Fibroblast of upper back skin (primary cell): Measurements from ENCODE around the gene CFHR4.
"Not testable (repeated sequence)": the region's sequence is repeated elsewhere in the genome, so short reads cannot be mapped to it uniquely, and the experiment has no call there.

Experiments
- DNase-seq: peaks from one replicate; pipeline ENCODE4 v3.0.0-alpha.2; 2013

The CFHR4 gene

GRCh38 chr1:196887515-196888239 lies at the start of gene CFHR4:
Gene CFHR4, plus strand, starts transcription at chr1:196888052. Its CDS starts 99 bp downstream, at chr1:196888151.
- DNase-seq = no peak

- not testable (repeated sequence) for DNase-seq
These were observed 38.0 kb upstream of the CFHR4 start for GRCh38 chr1:196849613-196850492.

- DNase-seq = no peak
These were observed 31.8 kb upstream of the CFHR4 start for GRCh38 chr1:196856053-196856452.

DNA sequence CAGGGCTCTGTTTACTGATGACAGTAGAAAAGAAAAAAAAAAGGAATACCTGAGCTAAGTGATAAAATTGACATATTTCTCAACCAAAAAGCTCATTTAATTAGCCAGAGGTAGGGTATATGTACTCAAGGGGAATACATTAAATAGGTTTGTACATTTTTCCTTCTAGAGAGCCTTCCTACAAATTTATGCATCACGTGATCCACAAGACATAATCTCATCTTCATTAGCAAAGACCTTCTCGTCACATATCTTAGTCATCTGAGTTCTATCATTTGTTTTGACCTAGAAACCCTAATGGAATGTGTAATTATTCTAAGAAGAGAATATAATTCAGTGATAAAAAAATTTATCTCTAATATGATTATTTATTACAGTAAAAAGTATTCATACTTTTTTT lies 30.7 kb upstream of the CFHR4 start:
- no peak for DNase-seq

- no peak for DNase-seq
These were observed 29.0 kb upstream of the CFHR4 start for GRCh38 chr1:196858811-196859210.

GRCh38 chr1:196860323-196860884 lies 27.4 kb upstream of the CFHR4 start:
- DNase-seq = no peak

DNA sequence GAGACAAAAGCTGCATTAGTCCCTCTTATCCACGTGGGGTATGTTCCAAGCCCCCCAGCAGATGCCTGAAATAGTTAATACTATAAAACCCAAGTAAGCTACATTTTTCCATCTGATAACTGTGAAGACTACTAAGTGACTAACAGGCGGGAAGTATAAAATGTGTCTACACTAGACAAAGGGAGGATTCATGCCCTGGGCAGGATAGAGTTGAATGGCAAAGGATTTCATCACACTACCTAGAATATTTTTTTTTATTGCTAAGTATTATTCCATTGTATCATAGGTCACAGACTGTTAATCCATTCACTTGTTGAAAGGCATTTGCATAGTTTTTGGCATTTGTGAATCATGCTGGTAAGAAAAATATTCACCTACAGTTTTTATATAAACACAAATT lies 26.4 kb upstream of the CFHR4 start:
- no peak for DNase-seq

DNA sequence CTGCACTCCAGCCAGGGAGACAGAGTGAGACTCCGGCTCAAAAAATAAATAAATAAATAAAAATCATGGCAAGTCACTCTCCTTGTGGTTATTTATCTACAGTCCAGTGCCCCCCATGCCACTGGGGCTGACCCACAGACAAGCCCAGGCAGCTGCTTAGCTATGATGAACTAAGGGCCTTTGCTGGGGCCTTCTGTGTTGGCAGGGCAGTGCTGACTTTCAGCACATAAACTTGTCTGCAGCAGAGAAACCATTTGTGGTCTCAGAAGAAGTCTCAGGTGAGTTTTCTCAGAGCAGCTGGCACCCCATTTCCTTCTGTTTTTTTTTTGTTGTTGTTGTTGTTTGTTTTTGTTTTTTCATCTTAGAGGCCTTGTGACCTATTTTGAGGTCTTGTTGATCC lies 20.9 kb upstream of the CFHR4 start:
- DNase-seq = no peak

DNA sequence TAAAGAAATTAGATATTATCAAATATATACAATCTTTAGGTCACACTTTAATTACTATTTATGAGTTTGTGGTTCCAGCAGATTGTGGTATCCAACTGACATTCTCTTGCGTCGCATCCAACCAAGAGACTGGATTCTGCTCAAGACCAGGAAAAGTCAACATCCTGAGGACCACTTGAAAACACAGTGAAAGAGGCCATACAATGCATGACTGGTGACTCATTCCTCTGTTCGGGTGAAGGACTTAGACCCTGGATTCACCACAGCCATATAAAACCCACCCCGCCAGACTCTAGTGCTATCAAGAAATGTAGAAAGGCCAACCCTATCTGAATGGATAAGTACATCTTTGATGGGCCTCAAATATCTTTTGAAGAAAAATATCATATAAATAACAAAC lies 14.5 kb upstream of the CFHR4 start:
- DNase-seq = no peak

- no peak for DNase-seq
These were observed 11.9 kb upstream of the CFHR4 start for GRCh38 chr1:196875935-196876334.

DNA sequence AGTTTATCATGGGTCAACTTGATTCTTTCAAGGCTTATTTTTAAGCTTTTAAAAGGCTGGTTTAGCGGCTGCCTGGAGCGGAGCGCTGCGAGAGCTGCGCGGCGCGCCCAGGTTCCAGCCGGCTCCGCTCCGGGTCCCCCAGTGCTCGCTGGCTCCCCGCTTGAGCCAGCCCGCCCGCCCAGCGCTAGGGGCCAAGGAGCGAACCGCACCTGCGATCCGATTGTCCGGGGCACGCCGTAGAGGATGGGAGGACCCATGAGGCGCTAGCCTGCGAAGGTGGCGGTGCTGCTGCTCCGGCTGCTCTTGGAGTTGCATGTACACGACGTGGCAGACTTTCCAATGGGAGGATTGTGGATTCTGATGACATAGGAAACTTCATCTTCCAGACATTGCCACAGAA lies 9.9 kb upstream of the CFHR4 start:
- peak; percentile 6 for DNase-seq

DNA sequence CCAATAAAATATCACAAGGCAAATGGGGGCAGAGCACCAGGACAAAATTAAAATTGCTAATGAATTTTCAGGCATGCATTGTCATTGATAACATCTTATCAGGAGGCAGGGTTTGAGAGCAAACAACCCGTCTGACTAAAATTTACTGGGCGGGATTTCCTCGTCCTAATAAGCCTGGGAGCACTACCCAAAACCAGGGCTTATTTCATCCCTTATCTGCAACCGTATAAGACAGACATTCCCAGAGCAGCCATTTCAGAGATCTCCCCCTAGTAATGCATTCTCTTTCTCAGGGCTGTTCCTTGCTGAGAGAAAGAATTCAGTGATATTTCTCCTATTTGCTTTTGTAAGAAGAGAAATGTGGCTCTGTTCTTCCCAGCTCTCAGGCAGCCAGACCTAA lies 1.3 kb upstream of the CFHR4 start:
- DNase-seq = not testable (repeated sequence)

- DNase-seq = no peak
These were observed 2.8 kb downstream of the CFHR4 start for GRCh38 chr1:196890668-196891067.

DNA sequence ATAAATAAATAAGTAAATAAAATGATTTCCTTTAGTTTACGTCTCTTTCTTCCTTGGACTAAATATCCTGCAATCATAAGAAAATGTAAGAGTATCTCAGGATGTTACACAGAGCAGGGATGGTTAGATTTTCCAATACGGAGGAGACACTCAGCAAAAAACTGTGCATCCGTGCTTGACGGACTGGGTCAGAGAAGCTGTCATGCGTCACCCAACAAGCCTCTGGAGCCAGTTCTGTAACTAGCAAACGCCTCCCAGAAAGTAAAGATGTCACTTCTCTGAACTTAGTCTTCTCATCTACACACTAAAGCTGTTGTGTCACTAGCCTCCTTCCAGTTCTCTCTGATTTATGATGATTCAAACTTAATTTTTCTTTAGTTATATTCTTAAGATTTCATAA lies 3.4 kb downstream of the CFHR4 start:
- DNase-seq = no peak

GRCh38 chr1:196896355-196896754 lies 8.5 kb downstream of the CFHR4 start:
- DNase-seq = no peak

DNA sequence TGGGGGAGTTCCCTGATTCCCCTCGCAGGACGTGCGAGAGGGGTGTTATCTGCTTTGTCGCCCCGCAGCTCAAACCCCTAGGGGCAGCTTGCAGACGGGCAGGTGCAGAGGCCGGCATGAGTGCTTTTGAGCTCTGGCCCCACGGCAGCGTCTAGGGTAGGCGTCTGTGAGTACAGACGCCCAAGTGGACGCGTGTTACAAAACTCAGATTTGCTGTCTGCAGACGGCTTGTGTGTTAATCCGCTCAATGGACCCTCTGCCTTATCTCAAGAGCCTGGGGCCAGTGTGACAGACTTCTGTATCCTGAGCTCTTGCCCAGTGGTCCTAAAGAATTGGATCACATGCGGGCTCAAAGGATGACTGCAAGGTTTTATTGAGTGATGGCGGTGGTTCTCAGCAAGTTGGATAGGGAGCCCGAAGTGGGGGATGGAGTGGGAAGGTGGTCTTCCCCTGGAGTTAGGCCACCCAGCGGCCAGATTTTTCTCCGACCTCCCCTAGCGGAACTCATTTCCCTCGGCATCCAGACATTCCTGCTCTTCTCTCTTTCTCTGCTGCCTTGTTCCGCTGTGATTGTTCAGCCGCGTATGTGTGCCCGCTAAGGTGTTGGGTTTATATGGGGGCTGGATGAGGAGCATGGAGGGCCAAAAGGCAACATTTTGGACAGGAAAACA lies 9.4 kb downstream of the CFHR4 start:
- DNase-seq = no peak

DNA sequence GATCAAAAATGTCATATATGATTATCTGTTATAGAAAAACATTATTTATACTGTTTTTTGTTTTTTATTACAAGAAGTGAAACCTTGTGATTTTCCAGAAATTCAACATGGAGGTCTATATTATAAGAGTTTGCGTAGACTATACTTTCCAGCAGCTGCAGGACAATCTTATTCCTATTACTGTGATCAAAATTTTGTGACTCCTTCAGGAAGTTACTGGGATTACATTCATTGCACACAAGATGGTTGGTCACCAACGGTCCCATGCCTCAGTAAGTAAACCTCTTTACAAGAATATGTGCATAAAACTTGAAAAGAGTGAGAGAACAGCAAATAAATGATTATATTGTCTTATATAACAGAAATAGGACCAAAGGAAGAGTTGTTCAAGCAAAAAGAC lies 14.5 kb downstream of the CFHR4 start:
- DNase-seq = no peak

DNA sequence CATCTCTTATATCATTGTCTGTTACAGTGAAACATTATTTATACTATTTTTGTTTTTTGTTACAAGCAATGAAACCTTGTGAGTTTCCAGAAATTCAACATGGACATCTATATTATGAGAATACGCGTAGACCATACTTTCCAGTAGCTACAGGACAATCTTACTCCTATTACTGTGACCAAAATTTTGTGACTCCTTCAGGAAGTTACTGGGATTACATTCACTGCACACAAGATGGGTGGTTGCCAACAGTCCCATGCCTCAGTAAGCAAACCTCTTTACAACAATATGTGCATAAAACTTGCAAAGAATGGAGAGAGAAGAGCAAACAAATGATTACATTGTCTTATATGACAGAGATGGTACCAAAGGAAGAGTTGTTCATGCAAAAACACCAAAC lies 22.4 kb downstream of the CFHR4 start:
- no peak for DNase-seq

- not testable (repeated sequence) for DNase-seq
These were observed 24.4 kb downstream of the CFHR4 start for GRCh38 chr1:196912283-196912682.

GRCh38 chr1:196926839-196927238 lies 39.0 kb downstream of the CFHR4 start:
- DNase-seq = peak; percentile 1

DNA sequence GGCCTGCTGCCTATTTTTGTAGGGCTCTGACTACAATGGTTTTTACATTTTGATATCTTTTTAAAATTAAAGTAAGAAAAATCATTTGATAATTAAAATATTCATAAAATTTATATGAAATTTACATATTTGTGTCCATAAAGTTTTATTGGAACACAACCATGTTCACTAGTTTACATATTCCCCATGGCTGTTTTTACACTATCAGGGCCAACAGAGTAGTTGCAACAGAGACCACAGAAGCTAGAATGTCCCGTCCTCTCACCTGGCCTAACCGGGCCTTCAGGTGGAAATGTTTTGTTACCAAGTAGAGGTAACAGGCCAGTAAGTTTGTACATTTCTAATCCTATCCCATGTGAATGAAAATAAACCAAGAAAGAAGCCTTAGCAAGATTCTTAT lies 45.0 kb downstream of the CFHR4 start:
- DNase-seq = not testable (repeated sequence)

GRCh38 chr1:196933531-196934189 lies 45.8 kb downstream of the CFHR4 start:
- DNase-seq = no peak

GRCh38 chr1:196941474-196941873 lies 53.6 kb downstream of the CFHR4 start:
- DNase-seq = not testable (repeated sequence)
